Esophagus squamous epithelium (tissue), 4 donors: ENCODE results near the gene DRGX.

Experiments
- POLR2A ChIP-seq, 4 donors: fragments of 450-650 bp; IDR thresholded peaks; one replicate each; pipeline ENCODE4 v1.6.1; 2017; ENCODE audit warnings: antibody characterized with exemption in 4 of 4, mild to moderate bottlenecking in 4 of 4, moderate library complexity in 3 of 4
- TF ChIP-seq, protein P1 (sequence below), 6 experiments: fragments of 450-650 bp in 4 of 6; fragments of 200-600 bp in 2 of 6; sonication (generic) in 2 of 6; IDR thresholded peaks; one replicate each; pipeline ENCODE4 v1.5.1; 2016 to 2019; ENCODE audit warnings: antibody characterized with exemption in 6 of 6, mild to moderate bottlenecking in 4 of 6, moderate library complexity in 4 of 6

DNA sequence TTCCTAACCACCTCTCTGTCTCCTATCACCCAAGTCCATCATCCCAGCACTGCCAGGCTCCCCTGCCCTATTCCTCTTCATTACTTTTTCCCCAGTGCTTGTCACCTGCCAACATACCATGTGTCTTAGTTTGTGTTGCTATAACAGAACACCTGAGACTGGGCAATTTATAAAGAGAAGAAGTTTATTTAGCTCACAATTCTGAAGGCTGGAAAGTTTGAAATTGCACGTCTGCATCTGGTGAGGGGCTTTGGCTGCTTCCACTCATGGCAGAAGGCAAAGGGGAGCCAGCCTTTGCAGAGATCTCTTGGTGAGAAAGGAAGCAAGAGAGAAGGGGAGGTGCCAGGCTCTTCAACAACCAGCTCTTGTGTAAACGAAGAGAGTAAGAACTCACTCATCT is 47.3 kb downstream of the DRGX start:
- TF ChIP-seq, protein P1, sequence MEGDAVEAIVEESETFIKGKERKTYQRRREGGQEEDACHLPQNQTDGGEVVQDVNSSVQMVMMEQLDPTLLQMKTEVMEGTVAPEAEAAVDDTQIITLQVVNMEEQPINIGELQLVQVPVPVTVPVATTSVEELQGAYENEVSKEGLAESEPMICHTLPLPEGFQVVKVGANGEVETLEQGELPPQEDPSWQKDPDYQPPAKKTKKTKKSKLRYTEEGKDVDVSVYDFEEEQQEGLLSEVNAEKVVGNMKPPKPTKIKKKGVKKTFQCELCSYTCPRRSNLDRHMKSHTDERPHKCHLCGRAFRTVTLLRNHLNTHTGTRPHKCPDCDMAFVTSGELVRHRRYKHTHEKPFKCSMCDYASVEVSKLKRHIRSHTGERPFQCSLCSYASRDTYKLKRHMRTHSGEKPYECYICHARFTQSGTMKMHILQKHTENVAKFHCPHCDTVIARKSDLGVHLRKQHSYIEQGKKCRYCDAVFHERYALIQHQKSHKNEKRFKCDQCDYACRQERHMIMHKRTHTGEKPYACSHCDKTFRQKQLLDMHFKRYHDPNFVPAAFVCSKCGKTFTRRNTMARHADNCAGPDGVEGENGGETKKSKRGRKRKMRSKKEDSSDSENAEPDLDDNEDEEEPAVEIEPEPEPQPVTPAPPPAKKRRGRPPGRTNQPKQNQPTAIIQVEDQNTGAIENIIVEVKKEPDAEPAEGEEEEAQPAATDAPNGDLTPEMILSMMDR (IDR thresholded peaks at IDR 0.05), result no peak
- no peak for TF ChIP-seq POLR2A (IDR thresholded peaks at IDR 0.05)
